Measurements from ENCODE around the gene SLC35E2B.

SLC35E2B gene

GRCh38 chr1:1624443-1625403 lies 67.9 kb downstream of the SLC35E2B start:
- Histone ChIP-seq H4K20me1 (ENCODE audit: insufficient read depth, low read length) (no peaks in the 10 kb centered on the region), H3K27me3 (ENCODE audit: insufficient read depth, low read length) (no peaks in the 10 kb centered on the region; the same call in 1 of the 2 replicates), H2AFZ (ENCODE audit: low read length) (no peak overlapping the region), H3F3A (ENCODE audit: insufficient read depth, low read length) (no peaks in the 10 kb centered on the region), H3K4me1 (ENCODE audit: insufficient read depth, low read length, severe bottlenecking) (peaks cover 23% of the 10 kb centered on the region), H3K9me2 (ENCODE audit: low read depth, low read length) (no peaks in the 10 kb centered on the region), H3K4me3 (ENCODE audit: low read depth, low read length, poor library complexity, severe bottlenecking) (no peak overlapping the region), H3K79me2 (ENCODE audit: insufficient read depth, low read length) (no peaks in the 10 kb centered on the region), H3K4me2 (ENCODE audit: low read length) (no peak overlapping the region), H3K9me3 (ENCODE audit: low read length) (no peaks in the 10 kb centered on the region), H3K36me3 (ENCODE audit: insufficient read depth, low read length) (no peaks in the 10 kb centered on the region), H3K9ac (ENCODE audit: low read length) (no peak overlapping the region), H3K27ac (ENCODE audit: low read depth, low read length, poor library complexity, severe bottlenecking) (no peak overlapping the region)
- TF ChIP-seq EZH2 (IDR thresholded peaks at IDR 0.05; ENCODE audit: borderline replicate concordance, low read length), result no peak
- no peak for TF ChIP-seq CTCF (IDR thresholded peaks at IDR 0.05; ENCODE audit: low read length)

- Histone ChIP-seq H3K79me2 (ENCODE audit: insufficient read depth, low read length) (no peaks in the 10 kb centered on the region), H3K9me3 (ENCODE audit: low read length) (no peaks in the 10 kb centered on the region), H3K27me3 (ENCODE audit: insufficient read depth, low read length) (no peaks in the 10 kb centered on the region; the same call in 1 of the 2 replicates), H3K4me2 (ENCODE audit: low read length) (no peak overlapping the region), H3K36me3 (ENCODE audit: insufficient read depth, low read length) (no peaks in the 10 kb centered on the region), H3K9me2 (ENCODE audit: low read depth, low read length) (no peaks in the 10 kb centered on the region), H3K4me1 (ENCODE audit: insufficient read depth, low read length, severe bottlenecking) (peaks cover 17% of the 10 kb centered on the region), H2AFZ (ENCODE audit: low read length) (no peak overlapping the region), H3K4me3 (ENCODE audit: low read depth, low read length, poor library complexity, severe bottlenecking) (no peak overlapping the region), H3K9ac (ENCODE audit: low read length) (no peak overlapping the region), H3F3A (ENCODE audit: insufficient read depth, low read length) (no peaks in the 10 kb centered on the region), H4K20me1 (ENCODE audit: insufficient read depth, low read length) (no peaks in the 10 kb centered on the region), H3K27ac (ENCODE audit: low read depth, low read length, poor library complexity, severe bottlenecking) (no peak overlapping the region)
- TF ChIP-seq EZH2 (IDR thresholded peaks at IDR 0.05; ENCODE audit: borderline replicate concordance, low read length) (no peak), CTCF (IDR thresholded peaks at IDR 0.05; ENCODE audit: low read length) (no peak)
Measured at GRCh38 chr1:1623631-1624442, 68.8 kb downstream of the SLC35E2B start.

- H4K20me1 ChIP-seq (ENCODE audit: insufficient read depth, low read length), result no peaks in the 10 kb centered on the region
- H3K9me2 ChIP-seq (ENCODE audit: low read depth, low read length), result no peaks in the 10 kb centered on the region
- no peak overlapping the region for H3K4me2 ChIP-seq (ENCODE audit: low read length)
- no peak overlapping the region for H2AFZ ChIP-seq (ENCODE audit: low read length)
- no peaks in the 10 kb centered on the region for H3F3A ChIP-seq (ENCODE audit: insufficient read depth, low read length)
- H3K27ac ChIP-seq (ENCODE audit: low read depth, low read length, poor library complexity, severe bottlenecking), result no peak overlapping the region
- H3K9ac ChIP-seq (ENCODE audit: low read length), result no peak overlapping the region
- H3K9me3 ChIP-seq (ENCODE audit: low read length), result no peaks in the 10 kb centered on the region
- no peaks in the 10 kb centered on the region for H3K36me3 ChIP-seq (ENCODE audit: insufficient read depth, low read length)
- no peaks in the 10 kb centered on the region for H3K79me2 ChIP-seq (ENCODE audit: insufficient read depth, low read length)
- no peaks in the 10 kb centered on the region; the same call in 1 of the 2 replicates for H3K27me3 ChIP-seq (ENCODE audit: insufficient read depth, low read length)
- no peak overlapping the region for H3K4me3 ChIP-seq (ENCODE audit: low read depth, low read length, poor library complexity, severe bottlenecking)
- peaks cover 10% of the 10 kb centered on the region for H3K4me1 ChIP-seq (ENCODE audit: insufficient read depth, low read length, severe bottlenecking)
- no peak for TF ChIP-seq EZH2 (IDR thresholded peaks at IDR 0.05; ENCODE audit: borderline replicate concordance, low read length)
- TF ChIP-seq CTCF (IDR thresholded peaks at IDR 0.05; ENCODE audit: low read length), result no peak
Measured at GRCh38 chr1:1623181-1623630, 69.4 kb downstream of the SLC35E2B start.
